Fibroblast of peridontal ligament (primary cell): ENCODE data around the gene VSIR.

Experiments used
- DNase-seq: peaks from one replicate; pipeline ENCODE4 v3.0.0-alpha.2; 2010; ENCODE audit errors: extremely low read depth

Gene VSIR

GRCh38 chr10:71763352-71764127, 9.8 kb downstream of the VSIR start:
- no peak for DNase-seq

DNA sequence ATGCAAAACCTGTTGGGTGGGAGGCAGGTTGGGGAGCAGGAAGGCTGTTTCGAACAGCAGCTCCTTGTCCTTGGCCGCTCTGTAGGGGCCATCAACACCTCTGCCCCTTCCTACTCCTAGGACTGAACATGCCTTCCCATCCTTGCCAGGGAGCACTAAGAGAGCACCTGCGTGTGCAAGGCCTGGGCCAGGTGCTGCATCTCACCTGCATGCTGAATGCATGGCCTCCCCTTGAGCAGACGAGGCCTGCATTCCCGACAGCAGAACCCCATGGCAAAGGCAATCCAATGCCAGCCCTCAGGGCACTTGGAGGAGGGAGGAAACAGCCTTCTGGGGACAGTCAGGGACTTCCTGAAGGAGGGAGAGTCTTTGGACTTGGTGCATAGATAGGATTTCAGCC, 11.0 kb downstream of the VSIR start:
- no peak for DNase-seq

- no peak for DNase-seq
Observed at GRCh38 chr10:71761541-71762113, 11.7 kb downstream of the VSIR start.

DNA sequence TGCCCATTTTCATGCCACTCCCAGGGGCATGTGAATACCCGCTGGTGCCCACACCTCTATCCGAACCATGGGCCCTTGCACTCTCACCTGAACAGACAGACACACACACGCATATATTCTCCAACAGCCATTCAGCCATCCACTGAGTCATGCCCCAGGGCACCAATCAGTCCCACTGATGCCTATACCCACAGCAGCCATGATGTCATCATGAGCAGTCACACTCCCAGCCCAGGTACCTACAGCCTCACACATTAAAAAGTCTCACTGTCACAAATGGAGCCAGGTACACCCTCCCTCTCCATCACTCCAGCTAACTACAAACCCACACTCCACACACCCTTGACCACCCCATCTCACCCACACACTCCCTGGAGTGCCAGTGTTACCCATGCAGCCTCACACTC, 12.2 kb downstream of the VSIR start:
- no peak for DNase-seq

DNA sequence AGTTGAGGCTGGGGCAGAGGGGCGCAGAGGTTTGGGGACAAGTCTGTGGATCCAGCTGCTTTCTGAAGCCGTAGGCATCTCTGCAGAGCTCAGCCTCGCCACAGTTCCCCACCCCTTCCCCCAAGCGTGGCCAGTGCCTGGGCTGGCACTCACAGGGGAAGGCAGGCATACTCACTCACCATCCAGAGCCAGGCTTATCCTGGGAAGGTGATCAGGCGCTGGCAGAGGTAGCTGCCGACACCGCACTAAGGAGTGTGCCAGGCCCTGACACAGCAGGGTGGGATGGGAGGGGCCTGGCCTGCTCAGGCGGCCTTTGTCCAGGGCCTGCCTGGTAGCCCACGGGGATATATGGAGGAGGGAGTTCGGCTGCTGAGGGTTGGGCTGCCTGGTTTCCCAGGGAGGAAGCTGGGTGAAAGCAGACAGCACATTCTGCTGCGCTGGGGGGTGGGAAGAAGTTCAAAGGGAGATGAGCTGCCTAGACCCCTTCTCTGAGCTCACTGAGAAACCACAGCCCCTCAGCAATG, 15.9 kb downstream of the VSIR start:
- no peak for DNase-seq

DNA sequence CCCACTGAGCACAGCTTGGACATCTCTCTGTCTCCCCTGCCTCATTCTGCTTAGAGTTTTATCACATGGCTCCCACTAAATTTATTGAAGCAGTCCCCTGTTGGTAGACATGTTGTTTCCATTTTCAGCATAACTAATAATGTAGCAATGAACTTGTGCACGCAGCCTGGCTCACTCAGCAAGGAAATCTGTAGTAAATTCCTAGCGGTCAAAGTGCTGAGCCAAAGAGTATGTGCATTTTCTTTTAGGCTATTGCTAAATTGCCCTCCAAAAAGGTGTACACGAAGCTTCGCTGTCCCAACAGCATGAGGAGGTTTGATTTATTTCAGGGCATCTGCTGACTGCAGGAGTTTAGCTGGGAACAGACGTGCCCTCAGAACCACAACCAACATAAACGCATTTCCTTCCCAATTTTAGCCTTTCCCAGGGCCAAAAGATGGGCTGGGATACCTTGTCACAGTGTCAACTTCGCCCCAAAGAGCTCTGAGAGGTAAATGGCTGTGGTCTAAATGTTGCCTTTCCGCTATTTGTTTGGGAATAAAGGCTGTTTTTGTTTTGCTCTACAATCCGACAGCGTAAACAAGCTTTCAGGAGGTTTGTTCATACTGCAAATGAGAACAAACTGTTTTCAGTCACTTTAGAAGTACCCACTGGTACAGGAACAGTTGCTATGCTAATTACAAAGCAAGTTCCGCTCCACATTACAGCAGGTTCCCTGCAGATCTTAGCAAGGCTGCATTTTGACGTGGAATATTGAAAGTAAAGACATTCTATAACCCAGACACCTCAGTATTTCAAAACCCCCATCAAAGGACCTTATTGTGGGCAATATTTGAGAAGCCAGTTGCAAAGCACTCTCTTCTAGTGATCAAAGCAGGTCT, 16.8 kb downstream of the VSIR start:
- DNase-seq = no peak

DNA sequence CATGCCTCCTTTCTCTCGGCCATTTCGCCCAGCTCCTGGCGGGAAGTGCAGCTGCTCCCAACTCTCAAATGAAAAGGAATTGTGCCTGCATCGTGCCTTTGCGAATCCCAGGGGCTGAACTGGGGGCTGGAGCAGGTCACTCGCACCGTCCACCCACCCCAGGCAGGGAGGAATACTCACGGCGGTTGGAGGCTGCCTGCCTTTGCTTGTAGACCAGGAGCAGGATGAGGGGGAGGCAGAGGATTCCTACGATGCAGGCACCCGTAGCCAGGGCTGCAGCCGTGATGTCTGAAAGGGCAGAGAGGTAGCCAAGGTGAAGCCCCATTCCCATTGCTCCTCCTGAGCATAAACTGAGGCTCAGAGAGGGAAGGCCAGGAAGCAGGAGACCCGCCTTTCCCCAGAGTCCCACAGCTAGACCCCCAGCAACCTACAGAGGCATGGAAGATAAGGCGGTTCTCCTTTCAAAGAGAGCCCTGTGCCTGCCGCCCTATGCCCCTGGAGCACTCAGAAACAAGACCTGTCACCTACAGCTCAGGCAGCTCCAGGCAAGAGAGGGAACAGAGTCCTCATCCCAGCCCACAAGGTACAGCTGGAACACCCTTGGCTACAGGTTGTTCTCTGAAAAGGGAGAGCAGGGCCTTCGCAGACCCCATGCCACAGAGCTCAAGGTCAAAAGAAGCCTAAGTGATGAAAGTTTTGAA, 18.0 kb downstream of the VSIR start:
- DNase-seq = no peak

DNA sequence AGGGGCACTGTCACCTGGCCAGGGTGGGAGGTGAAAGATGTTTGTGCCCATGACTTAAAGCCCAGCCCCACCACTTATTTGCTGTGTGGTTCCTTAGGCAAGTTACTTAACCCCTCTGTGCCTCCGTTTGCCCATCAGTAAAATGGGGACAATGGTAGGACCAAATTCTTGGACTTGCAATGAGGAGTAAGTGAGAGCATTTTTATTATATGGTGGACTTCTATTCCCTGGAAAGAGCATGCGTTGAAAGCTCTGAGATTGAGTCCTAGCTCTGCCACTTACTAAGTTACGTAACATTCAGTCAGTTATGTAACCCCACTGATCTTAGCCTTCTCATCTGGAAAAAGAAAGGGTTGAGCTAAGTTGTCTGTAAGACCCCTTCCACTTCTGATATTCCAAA, 18.8 kb downstream of the VSIR start:
- DNase-seq = no peak

DNA sequence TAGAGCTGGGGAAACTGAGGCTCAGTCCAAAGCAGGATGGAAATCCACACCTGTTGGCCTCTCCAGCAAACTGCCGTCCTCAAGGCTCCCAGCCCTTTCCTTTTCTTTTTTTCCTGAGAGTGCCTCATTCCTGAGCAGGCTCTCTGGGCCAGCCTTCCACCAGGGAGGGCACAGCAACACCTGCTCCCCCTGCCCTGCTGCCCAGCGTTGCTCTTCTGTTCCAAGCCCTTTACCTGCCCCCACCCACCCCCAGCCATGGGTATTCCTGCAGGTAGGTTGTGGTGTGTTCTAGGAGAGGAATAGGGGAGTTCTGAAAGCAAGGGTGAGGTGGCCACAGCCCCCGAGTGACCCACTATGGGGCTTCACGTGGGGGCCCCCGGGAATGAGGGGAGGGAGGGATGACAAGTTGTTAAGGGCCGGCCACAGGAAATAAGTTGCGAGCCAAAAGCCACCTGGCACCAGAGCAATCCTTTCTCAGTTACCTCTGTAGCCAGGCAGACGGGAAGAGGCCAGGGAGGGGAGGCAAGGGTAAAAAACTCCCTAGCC, 19.3 kb downstream of the VSIR start:
- DNase-seq = no peak

- DNase-seq = no peak
Observed at GRCh38 chr10:71753091-71753959, 20.0 kb downstream of the VSIR start.

- no peak for DNase-seq
Observed at GRCh38 chr10:71752391-71753090, 20.8 kb downstream of the VSIR start.

DNA sequence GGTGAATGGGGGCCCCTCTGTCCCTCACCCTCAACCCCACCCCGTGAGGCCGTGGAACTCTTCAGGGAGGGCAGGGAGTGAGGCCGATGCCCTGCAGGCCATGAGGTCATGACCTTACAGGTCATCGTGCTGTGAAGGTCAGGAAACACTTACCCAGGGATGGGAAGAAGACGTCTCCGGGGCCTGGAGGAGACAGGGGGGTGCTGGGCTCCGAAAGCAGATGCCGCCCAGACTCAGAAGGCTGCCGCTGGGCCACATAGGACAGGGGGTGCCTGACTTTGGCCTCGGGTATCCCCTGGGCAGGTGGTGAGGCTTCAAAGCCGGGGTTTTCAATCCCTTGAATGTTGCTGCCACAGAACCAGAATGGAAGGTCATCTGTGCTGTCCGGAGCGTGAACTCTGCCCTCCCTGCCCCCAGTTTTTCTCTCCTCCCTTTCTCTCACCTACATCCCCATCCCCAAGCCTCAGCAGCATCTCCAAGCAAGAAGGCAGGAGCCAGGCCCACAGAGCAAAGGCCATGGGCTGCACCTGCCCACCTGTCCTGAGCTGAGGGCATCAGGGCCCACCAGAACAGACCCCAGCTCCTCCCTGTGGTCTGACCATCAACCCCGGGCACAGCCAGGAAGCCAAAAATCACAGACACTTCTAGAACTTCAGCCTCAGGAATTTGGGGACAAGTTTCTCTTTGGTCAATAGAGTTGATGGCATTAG, 21.6 kb downstream of the VSIR start:
- DNase-seq = no peak

GRCh38 chr10:71750986-71751385, 22.3 kb downstream of the VSIR start:
- no peak for DNase-seq

DNA sequence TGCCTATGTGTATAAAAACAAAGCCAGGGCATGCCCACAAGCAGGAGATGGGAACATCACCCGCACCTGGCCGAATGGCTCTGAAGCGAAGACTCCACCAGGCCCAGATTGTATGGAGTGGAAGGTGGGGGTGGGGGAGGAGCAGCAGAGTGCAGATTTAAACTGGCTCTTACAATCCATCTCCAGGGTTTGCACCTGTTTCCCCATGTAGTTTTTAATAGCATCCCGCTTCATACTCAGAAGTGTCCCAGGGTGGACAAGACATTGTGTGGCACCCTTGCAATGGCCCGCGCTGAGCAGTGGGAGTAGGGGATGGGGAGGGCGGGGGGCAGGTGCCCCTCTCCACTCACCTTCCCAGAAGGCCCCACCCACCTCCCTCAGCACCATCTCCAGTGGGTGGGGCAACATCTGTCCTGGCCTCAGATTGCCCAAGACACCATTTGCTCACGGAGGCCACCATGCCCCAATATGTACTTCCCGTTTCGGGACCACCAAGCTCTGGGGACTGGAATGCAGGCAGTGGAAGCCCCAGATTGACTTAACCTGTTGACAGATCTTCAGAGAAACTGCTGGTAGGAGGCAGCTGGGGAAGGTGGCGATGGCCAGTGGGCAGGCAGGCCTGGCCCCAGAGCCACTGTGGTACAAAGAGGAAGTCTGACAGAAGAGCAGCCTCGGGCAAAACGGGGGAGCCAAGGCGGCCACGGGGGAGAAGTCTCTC, 23.0 kb downstream of the VSIR start:
- DNase-seq = no peak

DNA sequence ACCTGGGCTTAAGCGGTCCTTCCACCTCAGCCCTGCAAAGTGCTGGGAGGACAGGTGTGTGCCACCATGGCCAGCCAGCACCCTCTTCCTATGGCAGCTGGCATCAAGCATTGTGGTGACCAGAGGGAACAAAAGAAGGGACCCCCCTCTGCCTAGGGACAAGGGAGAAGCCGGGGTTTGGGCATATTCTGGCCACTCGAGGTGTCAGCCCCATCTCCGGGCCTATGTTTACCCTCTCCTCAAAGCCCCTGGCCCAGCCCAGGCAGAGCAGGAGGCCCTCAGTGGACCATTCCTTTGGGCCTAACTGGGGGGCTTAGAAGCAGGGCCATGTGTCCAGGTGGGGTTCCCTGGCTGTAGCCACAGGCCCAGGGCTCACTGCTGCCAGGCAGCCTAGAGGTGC, 23.9 kb downstream of the VSIR start:
- DNase-seq = no peak

- no peak for DNase-seq
Observed at GRCh38 chr10:71748671-71749191, 24.6 kb downstream of the VSIR start.

- DNase-seq = no peak
Observed at GRCh38 chr10:71747551-71748523, 25.5 kb downstream of the VSIR start.
